Measurements from ENCODE around the gene SETD1A. TPM values are rescaled to one million over a fixed set of nuclear protein-coding genes. Genes with fewer than 3 reads are reported as not detected.

SETD1A gene
- total and polyA plus RNA-seq, 2 of the 8 experiments (the other 6 are each of a cell fraction or from before 2014, with no cell fraction given) = 4.8 to 29.0 TPM

- Histone ChIP-seq H3K79me1 (ENCODE audit: low read depth, low read length) (peaks cover 4% of the 10 kb centered on the region), H3K23me2 (ENCODE audit: low read depth, low read length) (peaks cover 8% of the 10 kb centered on the region; the same call in 1 of the 2 replicates), H3K4me3 (ENCODE audit: extremely low read depth in 1 of 4, insufficient read depth in 2 of 4, low read depth in 3 of 4, low read length in 4 of 4) (peak overlapping the region in 1 of 4 experiments; percentile 49; a peak in 2 of 8 replicates), H3K36me3 (ENCODE audit: control insufficient read depth in 2 of 4, insufficient read depth in 4 of 4, low read length in 3 of 4) (peaks cover 3 to 23% (median 10%) of the 10 kb centered on the region in 4 experiments; a peak in 7 of 8 replicates), H3K79me2 (ENCODE audit: control insufficient read depth in 1 of 2, insufficient read depth in 2 of 2, low read length in 2 of 2) (peaks cover 0 to 10% of the 10 kb centered on the region in 2 experiments; a peak in 2 of 4 replicates), H3K14ac (ENCODE audit: insufficient read length) (no peak overlapping the region), H3K4me2 (ENCODE audit: insufficient read depth in 1 of 2, low read depth in 2 of 2, low read length in 2 of 2) (peak overlapping the region; percentile 68 to 71; a peak in 2 of 4 replicates), H2BK120ac (replicated peaks; ENCODE audit: low read depth, low read length) (no peak overlapping the region), H2AFZ (ENCODE audit: low read length) (no peak overlapping the region), H2BK5ac (ENCODE audit: low read depth, low read length) (no peak overlapping the region), H4K8ac (ENCODE audit: extremely low read depth, insufficient read depth, low read length) (0 out of 2 replicates have a peak overlapping the region, but pooled peaks have one; percentile 5), H3K27me3 (replicated peaks in 1 of 4; ENCODE audit: control insufficient read depth in 3 of 4, extremely low read depth in 1 of 4, insufficient read depth in 3 of 4, low read length in 3 of 4) (no peaks in the 10 kb centered on the region), H3K9ac (replicated peaks in 1 of 4; ENCODE audit: extremely low read depth in 1 of 4, low read depth in 3 of 4, low read length in 3 of 4) (no peak overlapping the region; a peak in 1 of 7 replicates), H3K18ac (ENCODE audit: extremely low read depth, low read length) (no peak overlapping the region), H3K4me1 (replicated peaks in 1 of 4; ENCODE audit: control insufficient read depth in 3 of 4, insufficient read depth in 4 of 4, low read length in 3 of 4) (peaks cover 0 to 9% (median 2%) of the 10 kb centered on the region in 4 experiments; a peak in 4 of 7 replicates), H4K20me1 (replicated peaks in 1 of 2; ENCODE audit: control insufficient read depth in 1 of 2, insufficient read depth in 2 of 2, low read length in 2 of 2) (peaks cover 0 to 5% of the 10 kb centered on the region in 2 experiments), H3K23ac (ENCODE audit: insufficient read length) (no peak overlapping the region), H4K91ac (replicated peaks; ENCODE audit: insufficient read length, low read length) (no peak overlapping the region), H4K5ac (ENCODE audit: insufficient read length, low read depth, low read length) (no peak overlapping the region), H2AK5ac (ENCODE audit: low read depth, low read length) (no peak overlapping the region), H3K9me3 (ENCODE audit: insufficient read depth in 2 of 2, low read depth in 1 of 2, low read length in 1 of 2) (no peaks in the 10 kb centered on the region), H2BK20ac (ENCODE audit: low read length) (no peak overlapping the region), H3K27ac (ENCODE audit: low read depth, low read length) (no peak overlapping the region), H3K4ac (replicated peaks; ENCODE audit: insufficient read length, low read depth, low read length) (no peak overlapping the region), H2BK15ac (ENCODE audit: low read length) (no peak overlapping the region), H3K56ac (replicated peaks; ENCODE audit: insufficient read length, low read depth, low read length) (no peak overlapping the region), H2BK12ac (ENCODE audit: low read depth, low read length) (no peak overlapping the region)
- WGBS, 2 experiments (ENCODE audit: extremely low coverage in 1 of 2, insufficient coverage in 1 of 2, insufficient read length in 1 of 2, insufficient replicate concordance in 2 of 2, low coverage in 1 of 2, low lambda C conversion rate in 2 of 2, missing lambda C conversion rate in 1 of 2) = 96% methylated on average over 19 of the region's 26 CpGs; no CpG with 5 or more reads in 1 of the 2 experiments
- DNase-seq (ENCODE audit: low read depth in 1 of 2, low spot score in 2 of 2) = no peak
- ChIA-PET POLR2A (ENCODE audit: partially characterized antibody) (interaction anchor here (1.1 to 8.2 kb wide), 7 partner anchors 10 to 151 kb away, joined by 3 to 105 read pairs (median 4); no protein-coding TSS in a partner anchor), CTCF (ENCODE audit: partially characterized antibody) (interaction anchor here (0.7 to 4.4 kb wide), 5 partner anchors 10 to 80 kb away, joined by 3 to 33 read pairs (median 6); no protein-coding TSS in a partner anchor)
- no peak for FAIRE-seq
- TF ChIP-seq YY1 (IDR thresholded peaks at IDR 0.05; ENCODE audit: low read depth, low read length) (no peak), RNF2 (IDR thresholded peaks at IDR 0.05; ENCODE audit: borderline replicate concordance, low read depth, low read length, missing control alignments, poor library complexity, severe bottlenecking) (no peak), NRF1 (IDR thresholded peaks at IDR 0.05; ENCODE audit: low read depth, low read length) (no peak), GTF2F1 (IDR thresholded peaks at IDR 0.05; ENCODE audit: borderline replicate concordance, low read depth, low read length) (no peak), TCF12 (IDR thresholded peaks at IDR 0.05; ENCODE audit: low read depth, low read length) (no peak), POLR2A (IDR thresholded peaks at IDR 0.05; ENCODE audit: control extremely low read depth in 1 of 2, low read depth in 2 of 2, low read length in 2 of 2) (no peak), RFX5 (IDR thresholded peaks at IDR 0.05; ENCODE audit: borderline replicate concordance, low read depth, low read length) (no peak), KDM5A (IDR thresholded peaks at IDR 0.05; ENCODE audit: low read length) (no peak), ASH2L (IDR thresholded peaks at IDR 0.05; ENCODE audit: low read length) (no peak), SP2 (IDR thresholded peaks at IDR 0.05; ENCODE audit: low read length) (no peak), PHF8 (conservative IDR thresholded peaks at IDR 0.05; ENCODE audit: low read depth, low read length) (no peak), BACH1 (IDR thresholded peaks at IDR 0.05; ENCODE audit: low read length) (no peak), SUZ12 (IDR thresholded peaks at IDR 0.05; ENCODE audit: low read length) (no peak), MAFK (IDR thresholded peaks at IDR 0.05; ENCODE audit: low read depth, low read length) (no peak), HDAC6 (IDR thresholded peaks at IDR 0.05; ENCODE audit: low read depth, low read length) (no peak)
Measured at GRCh38 chr16:30925632-30925987, 31.9 kb upstream of the SETD1A start.

Measured in H1 (cell line).